NOMO-1 treated with dmso at 0.1 percent for 144 hours (cell line): ENCODE results near the gene ETS1.
A peak's percentile ranks its signal among the peaks of the same experiment; 100 is the strongest.

Experiments
- DNase-seq: peaks from one replicate; lab custom pipeline; 2025; ENCODE audit not compliant: unreplicated experiment; lab: John Stamatoyannopoulos, UW

Gene ETS1, protein sequence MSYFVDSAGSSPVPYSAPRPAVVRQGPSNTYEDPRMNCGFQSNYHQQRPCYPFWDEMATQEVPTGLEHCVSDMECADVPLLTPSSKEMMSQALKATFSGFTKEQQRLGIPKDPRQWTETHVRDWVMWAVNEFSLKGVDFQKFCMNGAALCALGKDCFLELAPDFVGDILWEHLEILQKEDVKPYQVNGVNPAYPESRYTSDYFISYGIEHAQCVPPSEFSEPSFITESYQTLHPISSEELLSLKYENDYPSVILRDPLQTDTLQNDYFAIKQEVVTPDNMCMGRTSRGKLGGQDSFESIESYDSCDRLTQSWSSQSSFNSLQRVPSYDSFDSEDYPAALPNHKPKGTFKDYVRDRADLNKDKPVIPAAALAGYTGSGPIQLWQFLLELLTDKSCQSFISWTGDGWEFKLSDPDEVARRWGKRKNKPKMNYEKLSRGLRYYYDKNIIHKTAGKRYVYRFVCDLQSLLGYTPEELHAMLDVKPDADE

DNA sequence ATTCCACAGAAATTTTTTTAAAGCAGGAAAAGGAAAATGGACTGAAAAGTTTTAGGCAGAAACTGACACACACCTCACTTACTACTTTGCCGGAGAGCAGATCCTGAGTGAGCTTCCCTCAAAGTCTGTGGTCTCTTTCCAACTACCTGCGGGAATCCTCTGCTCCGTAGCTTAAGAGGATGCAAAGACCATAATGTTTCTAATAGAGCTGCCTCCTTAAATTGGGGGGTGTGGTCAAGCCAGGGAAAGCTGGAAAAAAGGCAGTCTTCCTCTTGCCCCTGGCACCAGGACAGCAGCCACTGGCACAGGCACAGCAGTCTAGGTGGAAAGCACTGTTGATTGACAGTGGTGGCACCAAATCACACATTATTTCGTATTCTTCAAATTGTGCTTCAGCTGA lies at the start of gene ETS1:
Gene ETS1, minus strand, starts transcription at position 144 of the 400 bp plus-strand sequence. CDS start 14,428 bp downstream, outside the sequence.
- no peak for DNase-seq

DNA sequence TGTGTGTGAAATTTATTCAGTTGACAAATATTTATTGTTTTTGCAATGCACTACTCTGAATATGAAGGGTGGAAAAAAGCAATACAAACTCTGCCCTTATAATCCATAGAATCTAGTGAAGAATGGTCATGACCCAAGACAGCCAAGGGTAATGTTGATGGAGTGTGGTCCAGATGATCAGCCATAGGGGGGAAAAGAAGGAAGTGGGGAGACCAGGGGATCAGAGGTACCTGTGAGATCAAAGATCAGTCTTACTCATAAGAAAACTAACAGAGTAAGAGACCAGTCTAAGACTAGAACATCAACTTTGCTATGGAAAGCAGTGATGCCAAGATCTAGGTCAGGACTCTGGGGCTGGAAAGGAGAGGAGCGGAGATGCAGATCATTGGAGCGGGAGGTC lies 47.0 kb upstream of the ETS1 start:
- no peak for DNase-seq

DNA sequence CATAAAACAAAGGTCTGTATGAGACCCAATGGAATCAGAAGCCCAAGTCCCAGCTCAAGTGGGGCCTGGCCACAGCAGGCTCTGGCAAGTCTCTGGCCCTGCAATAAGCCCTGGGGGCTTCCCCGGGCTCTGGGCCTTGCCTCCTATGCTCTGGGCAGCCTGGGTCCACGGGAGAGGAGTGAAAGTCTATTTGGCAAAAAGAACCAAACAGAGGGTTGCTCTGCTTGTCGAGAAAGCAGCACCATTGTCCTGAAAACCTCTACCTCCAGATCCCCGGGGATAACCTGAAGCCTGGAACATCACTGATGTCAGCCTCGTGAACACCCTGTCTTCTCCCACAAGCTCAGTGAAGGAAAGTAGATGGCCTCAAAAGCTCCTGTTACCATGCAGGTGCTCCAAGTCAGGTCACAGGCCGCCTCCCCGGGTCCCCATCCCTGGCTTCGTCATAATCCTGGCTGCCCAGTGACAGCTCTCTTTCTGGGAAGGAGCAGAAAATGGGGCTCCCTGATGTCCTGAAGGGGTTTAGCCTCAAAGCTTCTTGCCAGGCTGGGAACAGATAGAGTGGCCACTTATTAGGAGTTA lies 46.1 kb upstream of the ETS1 start:
- DNase-seq, result no peak

DNA sequence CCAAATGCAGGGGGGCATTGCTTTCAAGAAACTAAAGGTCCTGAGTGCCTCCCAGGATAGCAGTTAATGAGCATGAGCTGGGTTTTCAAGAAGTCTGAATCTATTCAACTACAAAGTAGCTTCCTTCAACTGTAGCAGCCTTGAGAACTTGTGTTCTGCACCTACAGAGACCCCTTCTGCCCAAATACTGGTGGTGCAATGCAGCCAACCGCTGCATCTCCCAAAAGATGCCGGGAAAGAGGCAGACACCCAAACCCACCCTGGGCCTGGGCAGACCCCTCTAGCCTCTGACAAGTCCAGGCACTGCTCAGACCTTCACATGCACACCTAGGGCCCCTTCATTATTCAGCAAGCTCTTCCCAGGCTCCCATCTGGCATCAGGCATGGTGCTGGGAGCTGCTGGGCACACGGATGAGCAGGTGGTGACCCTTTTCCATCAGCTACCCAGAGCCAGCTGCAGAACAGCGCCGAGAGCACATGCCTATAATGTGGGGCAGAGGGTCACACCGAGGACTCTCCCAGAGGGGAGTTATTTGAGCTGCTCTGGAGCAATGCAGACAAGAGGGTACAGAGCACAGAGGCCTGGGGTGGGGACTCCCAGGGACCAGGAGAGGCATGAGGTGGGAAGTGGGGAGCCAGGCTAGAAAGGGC lies 44.9 kb upstream of the ETS1 start:
- peak; percentile 36 for DNase-seq

DNA sequence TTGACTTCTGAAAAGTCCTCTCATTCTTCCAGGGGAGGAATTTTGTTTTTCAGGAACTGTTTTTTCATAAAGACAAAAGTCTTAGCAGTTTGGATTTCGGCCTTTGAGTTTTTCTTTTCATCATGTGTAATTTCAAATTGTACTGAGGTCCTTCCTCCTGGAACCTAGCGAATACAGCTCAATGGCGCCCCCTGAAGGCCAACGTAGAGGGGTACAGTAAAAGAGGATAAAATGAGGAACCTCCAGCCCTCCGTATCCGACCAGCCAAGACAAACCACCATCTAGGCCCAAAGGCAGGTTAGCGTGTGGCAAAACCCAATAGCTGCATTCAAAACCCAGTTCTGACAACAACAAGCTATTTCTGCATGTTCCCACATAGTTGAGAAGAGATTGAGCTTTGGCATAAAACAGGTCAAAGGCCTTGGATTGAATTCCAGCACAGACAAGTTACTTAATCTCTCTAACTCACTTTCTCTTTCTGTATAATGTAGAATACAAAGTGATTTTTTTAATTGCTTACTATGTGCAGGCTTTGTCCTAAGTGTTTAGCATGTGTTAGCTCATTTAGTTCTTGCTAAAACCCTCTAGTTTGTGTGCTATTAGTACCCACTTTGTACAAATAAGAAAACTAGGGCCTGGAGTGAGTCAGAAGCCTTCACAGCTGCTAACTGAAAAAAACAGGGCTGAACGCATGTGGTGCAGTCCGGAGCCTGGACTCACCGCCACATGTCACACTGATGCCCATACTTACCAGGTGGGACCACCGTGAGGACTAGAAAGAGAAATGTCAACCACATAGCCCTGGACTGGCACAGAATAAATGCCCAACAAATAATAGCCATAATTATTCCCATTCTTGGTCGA lies 43.2 kb upstream of the ETS1 start:
- DNase-seq, result peak; percentile 77

DNA sequence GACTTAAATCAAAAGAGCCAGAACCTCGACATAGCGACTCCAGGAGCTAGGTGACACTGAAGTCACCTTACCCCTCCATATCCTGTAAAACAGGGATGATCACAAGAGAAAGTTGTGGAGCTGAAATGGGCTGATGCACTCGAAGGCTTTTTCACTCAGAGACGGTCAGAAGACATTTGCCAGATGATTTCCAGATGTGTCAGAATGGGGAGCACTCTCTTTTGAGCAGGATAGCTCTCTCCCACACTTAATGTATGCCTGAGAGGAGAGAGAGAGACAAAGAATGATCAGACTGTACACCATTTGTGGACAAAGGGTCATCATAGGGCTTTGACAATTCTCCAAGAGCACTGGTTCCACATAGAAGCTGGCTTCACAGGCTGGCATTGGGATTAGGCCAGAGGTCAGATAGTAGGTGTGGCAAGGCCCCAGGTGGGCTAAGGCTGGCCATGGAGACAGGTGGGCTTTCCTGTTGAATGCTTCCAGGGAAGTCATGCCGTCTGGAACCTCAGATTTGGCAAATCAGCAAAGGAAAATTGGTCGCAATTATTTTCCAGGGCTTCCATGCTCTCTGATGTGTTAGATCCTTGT lies 42.3 kb upstream of the ETS1 start:
- no peak for DNase-seq

DNA sequence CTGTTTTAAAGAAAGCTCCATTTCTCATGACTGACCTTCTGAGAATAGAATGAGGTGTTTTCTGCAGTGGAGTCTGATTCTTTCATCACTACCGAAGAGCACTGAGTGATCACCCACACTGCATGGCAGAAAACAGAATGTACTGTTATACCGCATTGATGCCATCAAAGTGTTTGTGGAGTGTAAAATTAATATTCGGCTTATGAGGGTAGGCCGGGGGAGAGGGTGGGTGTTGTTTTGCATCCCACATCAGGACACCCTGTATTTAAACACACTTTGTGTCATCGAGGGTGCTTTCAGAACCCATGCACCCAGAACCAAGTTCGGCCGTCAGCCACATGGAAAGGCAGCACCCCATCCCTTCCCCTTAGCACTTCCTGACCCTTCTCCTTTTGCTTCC lies 41.3 kb upstream of the ETS1 start:
- no peak for DNase-seq

DNA sequence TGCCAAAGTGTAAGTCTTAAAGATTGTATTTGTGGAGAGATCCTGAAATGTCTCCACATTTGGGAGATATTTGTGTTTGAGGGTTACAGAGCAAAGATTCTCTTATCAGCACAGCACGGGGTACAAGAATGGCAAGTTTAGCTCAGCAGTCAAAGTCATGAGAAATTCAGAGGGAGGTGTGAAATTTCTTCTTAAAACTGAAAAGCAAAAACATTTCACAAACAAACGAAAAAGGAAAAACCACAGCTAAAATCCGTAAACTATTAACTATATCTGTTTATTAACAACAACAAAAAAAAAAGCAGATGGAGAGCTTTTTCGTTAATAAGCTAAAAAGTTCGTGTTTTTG lies 40.9 kb upstream of the ETS1 start:
- no peak for DNase-seq

DNA sequence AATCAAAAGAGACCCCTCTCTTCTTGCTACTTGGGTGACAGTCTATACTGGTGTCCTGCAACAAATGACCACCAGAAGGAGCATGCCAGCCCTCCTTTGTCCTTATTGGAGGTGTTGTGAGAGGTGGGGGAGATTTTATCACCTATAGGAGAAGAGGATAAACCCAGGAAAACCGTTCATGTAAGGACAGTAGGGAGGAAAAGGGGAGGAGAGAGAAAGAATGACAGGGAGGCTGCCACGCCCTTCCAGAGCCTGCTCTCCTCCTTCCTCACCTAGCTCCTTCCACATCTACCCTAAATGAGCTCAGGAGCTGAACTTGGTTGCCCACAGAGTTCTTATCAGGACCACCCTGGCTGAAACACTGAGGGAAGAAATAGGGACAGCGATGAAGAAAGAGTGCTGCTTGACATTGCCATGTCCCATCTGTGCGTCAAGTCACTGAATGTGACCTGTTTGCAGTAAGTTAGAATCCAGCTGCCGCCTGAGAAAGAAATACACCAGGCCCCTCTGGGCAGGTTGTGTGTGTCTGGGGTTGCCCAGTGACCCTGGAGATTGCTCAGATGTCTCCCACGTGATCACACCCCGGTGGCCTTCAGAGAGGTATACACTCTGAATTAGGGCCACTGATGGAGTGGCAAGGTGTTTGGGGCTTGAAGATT lies 40.4 kb upstream of the ETS1 start:
- DNase-seq, result no peak

DNA sequence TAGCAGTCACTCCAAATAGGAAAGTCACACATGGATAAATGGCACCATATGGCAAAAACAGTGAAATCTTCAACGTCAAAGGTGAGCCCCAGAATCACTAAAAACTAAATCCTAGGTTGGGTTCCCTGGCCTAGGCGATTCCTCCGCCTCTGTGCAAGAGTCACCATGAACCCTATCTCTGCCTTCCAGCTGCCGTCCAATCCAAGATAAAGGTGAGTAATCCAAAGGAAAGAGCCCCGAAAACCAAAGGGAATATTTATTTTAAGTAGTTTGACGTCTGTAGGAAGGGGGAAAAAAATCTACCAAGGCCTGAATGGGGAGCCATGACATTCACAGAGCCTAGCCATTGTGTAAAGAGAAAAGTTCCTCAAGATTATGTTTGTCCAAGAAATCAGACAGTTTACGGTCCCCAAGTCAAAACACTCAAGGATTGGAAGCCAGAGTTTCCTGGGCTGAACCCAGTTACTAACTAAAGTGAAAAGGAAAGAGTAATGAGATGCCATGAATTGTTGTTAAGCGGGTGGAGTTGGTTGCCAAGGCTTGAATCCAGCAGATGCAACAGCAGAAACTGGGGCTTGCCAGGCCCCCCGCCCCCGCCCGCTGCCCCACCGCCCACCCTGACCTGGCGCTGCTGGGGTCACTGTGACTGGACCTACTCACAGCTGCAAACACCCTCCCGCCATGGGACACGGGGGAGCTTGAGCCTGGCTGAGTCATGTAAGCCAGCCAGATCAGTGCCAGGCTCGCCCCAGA lies 39.7 kb upstream of the ETS1 start:
- no peak for DNase-seq

DNA sequence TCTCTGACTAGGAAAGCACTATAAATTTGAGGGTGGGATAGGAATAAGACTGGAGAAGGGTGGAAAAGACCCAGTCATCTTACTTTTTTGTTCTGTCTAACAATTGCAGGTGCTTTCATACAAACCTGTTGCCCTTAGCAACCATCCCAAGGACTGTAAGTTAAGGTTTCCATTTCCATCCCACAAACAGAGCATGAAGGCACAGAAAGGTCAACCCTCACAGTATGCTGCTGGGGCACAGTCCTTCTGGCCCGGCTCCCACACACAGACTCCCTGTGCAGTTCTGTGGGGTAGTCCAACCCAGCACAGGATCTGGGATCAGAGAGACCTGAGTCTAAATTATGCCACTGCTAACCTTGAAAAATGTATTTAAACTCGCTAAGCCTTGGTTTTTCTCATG lies 38.4 kb upstream of the ETS1 start:
- no peak for DNase-seq

DNA sequence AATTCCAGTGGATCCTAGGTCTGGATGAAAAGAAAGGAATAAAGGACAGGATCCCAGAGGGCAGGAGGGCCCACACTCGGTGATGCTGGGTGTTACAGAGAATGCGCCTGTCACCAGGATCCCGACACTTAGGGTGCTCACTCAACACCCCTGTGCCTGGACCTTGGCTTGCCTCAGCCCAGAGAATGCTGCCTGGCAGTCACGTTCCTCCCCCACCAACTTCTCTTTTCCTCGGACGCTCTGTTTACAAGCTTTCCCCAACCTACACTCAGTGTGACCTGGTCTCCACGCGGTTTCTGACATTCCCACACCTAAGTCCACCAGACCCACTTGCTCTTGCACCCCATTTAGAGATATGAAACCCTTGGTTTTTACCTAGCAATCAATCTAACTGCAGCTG lies 38.0 kb upstream of the ETS1 start:
- peak; percentile 13 for DNase-seq

DNA sequence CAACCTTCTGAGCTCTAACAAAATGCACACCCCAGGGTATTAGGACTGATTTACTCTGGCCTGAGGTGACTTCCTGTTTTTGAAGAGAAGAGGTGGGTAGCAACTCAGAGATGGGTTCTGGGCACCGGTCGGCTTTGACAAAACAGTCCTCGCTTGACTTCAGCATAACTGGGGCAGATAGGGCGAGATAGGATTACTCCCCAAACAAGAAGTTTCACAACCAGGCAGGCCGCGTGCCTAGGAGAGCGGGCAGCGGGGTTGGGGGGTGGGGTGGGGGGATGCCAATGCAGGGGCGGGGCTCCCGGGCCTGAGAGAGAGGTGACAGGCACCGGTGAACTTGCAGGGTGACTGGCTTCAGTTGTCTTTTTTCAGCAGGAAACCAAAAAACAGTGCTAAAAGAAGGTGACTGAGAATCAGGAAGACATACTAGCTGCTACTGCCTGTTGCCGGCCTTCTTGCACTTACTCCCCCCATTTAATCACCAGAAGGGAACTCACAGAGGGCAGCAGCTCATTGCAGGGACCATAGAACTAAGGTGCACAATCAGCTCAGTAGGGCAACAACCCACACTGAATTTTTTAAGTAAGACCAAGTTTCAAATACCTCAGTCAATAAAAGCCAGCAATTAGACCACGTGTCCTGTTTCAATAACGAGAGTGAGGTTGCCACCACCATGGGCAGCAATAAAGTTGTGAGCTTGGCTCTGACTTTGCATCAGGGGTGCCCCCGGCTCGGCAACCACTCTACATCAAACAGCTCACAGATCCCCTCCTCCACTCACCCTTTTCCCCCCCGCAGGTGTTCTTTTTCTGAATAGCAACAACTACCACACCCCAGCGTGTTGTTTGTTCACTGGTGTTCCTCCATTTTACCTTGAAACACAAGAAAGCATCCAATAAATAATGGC lies 37.2 kb upstream of the ETS1 start:
- DNase-seq, result peak; percentile 52

DNA sequence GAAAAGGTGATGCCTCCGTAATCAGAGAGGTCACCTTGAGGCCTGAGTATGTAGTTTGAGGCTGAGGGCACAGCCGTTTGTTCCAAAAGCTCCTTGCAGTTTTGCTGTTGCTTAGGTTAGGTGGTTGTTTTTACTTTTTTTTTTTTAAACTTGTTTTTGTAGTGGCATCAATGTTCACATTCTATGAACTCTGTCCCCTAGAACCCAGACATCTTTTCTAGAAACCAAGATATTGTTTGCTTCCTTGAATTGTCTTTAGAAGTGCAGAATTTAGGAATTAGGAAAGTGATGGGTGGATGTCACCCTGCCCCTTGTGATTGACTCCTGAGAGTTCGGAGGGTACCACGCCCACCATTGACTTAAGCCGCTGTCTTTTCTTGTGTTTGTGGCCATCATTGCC lies 35.7 kb upstream of the ETS1 start:
- DNase-seq, result no peak

DNA sequence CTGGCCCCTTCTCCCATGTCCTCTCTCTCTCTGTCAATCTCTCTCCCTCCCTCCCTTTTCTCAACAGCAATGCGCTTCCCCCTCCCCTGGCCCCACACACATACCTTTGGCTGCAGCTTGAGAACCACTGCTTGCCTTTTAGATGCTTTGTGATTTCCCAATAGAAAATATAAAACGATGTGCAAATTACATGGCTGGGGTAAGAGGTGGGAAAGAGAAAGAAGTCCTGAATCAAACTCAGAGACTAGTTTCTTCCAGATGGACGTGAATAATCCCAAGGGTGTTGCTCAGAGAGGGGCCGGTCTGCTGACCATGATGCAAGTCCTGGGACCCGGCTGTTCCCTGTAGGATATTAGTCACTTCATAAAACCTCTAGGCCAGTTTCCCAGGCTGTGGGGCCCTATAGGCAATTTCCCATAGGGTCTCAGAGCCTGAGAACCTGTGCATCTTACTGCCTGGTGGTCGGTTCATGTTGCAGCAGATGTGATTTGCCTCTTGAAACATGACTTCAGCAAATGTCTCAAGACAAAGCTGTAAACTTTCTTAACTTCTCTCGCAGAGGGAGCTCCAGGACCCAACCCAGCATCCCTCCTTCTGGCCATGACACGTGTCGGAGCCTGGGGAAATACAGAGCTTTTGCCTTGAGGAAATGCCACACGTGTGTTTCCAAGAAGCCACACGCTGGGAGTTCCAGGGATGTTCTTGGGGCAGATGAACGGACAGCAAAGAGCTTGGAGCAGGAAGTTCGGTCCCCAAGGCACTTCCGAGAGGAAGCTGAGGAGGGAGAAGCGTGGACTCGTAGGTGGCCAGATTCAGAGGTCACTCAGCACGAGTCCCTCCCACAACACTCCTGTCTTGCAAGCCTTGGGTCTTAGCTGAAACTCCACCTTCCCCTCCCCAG lies 34.5 kb upstream of the ETS1 start:
- no peak for DNase-seq

DNA sequence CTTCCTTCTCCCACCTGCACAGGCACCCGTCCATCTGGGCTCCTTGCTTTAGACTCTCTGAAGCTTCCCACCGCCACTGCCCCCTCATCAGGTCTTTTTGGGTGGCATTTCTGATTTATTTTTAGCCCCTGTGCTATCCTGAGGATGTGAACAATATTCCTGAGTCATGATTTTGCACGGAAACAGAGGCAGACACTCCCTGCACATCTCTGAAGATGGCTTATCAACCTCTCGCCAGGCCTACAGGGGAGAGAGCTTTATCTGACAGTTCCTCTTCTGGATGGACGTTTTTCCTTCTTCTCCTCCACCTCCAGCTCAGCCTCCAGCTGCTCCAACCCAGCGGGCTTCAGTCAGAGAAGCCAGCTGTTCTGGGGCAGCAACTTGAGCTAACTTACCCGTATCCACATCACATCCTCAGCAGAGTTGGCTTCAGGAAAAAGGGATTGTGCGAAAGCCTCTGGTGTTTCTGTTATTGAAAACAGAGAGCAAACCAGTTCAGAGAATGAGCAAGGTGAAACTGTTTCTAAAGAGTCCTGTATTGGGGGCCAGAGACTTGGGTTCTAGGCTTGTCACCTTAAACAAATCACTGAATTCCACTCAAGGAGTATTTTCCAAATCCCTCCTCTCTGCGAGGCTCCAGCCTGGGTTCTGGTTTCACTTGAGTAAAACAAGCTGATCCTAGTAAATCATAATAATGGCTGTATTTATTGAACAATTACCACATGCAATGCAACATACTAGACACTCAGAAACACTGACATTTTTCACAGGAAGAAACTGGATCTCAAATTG lies 33.1 kb upstream of the ETS1 start:
- no peak for DNase-seq
